ENCODE measurements around the gene ERP44. TPM values are rescaled to one million over a fixed set of nuclear protein-coding genes. Genes with fewer than 3 reads are reported as not detected.

The ERP44 gene
- total RNA-seq, 1 donor from 2014 or later: 19.5 TPM

DNA sequence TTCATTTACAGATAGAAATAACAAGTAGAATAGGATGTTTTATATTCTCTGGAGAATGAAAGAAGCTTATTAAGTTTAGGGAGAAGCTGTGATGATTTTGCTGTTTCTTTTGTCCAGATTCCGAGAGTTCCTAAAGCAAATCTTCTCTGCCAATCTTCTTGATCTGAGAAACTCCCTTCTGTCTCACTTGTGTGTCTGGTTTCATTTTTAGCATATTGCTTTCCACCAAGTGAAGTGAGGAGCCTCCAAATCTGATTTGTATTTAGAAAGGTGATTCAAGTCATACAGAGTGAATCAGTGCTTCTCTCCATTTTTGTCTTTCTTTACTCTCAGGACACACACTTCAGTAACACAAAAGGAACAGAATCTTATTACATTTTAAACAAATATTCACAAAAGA is 144.0 kb downstream of the ERP44 start:
- intact Hi-C loops (cut with micrococcal nuclease): no loop called here

DNA sequence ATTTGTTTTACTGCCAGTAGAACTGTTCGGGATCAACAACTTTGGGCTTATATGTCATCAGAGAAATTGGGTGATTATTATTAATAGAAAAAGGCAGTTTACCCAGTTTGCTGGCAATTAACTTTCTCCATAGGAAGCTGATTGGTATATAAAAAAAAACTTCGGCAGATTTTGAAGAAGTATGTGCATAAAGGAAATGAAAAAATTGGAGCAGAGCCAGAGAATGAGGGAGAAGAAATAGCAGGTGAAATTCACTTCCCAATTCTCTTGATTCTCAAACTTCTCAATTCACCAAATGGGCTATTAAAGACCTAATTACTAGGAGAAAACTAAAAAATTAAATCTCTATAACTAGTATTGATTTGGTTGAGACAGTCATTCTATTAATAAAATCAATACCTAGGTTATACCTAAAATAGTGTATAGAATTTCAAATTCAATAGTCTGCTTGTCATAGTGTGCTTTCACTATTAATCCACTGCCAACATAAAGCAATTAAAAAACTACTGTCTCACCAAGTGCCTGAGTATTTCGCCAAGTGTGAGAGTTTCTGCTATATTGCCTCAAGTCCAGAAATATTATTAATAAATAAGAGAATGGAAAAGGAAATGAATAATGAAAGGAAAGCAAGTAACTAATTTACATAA is 144.8 kb downstream of the ERP44 start:
- intact Hi-C loops (cut with micrococcal nuclease): no loop called here

DNA sequence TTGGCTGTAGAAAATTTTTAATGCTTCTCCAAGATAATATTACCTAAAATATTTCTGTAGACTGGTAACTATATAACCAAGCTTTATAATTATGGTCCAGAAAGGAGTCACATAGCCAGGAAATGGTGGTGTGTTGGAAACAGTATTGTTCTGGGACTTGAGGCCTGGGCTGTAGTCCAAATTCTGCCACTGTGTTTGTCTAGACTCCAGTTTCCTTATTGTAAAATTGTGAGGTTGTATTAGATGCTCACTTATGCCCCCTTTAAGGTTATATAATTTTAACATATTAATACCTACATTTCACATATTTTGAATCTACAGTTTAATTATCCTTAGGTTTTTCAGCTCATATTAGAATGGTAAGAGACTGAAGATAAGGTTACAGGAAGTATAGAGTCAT is 149.9 kb downstream of the ERP44 start:
- intact Hi-C loops (cut with micrococcal nuclease): no loop called here

DNA sequence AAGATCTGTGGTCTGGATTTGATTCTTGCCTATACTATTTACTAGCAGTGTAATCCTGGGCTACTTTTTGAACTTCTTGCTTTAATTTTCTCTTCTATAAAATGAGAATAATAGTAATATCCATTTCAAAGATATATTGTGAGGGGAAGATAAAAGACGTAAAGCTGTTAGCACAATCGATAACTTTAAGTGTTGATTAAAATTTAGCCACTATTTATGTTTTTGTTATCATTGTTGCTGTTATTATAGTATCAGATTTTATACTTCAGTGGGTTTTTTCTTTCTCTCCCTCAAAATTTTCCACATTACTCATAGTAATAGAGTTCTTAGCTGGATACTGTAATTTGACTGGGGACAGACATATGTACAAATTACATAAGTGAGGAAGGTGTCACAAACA is 150.3 kb downstream of the ERP44 start:
- intact Hi-C loops (cut with micrococcal nuclease): no loop called here

DNA sequence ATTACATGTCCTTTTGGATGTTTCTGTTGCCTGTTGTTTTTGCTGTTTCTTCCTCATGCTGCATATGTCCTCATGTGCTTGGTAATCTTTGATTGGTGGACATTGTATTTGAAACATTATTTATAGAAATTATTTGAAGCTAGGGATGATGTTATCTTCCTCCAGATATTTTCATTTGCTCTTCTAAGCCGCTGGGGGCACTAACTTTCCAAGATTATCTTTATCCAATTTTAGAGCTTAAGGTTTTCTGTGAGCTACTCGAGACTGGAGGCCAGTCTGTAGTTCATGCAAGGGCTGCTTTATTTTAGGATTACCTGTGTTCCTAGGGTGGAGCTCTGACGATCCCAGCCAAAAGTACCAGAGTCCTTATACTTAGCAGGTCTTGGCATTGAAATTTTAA is 151.4 kb downstream of the ERP44 start:
- intact Hi-C loops (cut with micrococcal nuclease): no loop called here

DNA sequence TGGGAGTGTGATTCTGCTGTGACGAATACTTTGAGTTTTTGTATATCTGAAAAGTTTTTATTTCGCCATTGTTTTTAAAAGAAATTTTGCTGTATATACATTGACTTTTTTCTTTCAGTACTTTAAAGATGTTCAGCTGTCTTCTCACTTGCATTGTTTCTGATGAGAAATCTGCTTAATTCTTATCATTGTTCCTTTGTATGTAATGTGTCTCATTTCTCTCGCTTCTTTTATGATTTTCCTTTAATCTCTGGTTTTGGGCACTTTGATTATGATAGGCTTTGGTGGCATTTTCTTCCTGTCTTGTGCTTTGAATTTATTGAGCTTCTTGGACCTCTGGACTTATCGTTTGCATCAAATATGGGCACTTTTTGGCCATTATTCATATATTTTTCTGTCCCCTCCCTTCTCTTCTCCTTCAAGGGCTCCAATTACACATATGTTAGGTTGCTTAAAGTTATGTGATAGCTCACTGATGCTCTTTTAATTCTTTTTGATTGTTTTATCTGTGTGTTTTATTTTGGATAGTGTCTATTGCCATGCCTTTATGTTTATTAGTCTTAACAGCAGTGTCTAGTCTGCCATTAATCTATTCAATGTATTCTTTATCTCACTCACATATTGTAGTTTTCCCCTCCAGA is 161.7 kb downstream of the ERP44 start:
- intact Hi-C loops (cut with micrococcal nuclease): no loop called here

DNA sequence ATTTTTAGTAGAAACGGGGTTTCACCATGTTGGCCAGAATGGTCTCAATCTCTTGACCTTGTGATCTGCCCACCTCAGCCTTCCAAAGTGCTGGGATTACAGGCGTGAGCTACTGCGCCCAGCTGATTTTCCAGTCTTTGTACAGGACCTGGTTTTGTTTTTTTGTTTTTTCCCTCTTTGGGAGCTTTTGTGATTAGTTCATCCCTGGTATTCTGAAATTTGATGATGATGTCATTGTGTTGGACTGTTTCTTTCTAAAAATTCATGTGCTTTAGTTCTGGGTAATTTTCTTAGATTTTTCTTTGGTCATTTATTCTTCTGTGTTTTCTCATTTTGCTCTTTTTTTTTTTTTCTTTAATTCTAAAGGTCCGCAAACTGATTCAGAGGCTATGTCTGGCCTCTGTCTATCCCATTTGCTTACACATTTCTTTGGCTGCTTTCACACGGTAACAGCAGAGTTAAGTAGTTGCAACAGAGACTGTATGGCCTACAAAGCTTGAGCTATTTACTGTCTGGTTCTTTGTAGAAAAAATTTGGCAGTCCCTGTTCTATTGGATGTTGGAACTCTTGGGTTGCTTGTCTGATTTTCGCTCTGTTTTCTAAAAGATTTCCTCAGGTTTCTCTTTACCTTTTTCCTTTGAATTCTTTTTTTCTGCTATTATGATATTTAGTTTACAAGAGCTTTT is 167.5 kb downstream of the ERP44 start:
- intact Hi-C loops (cut with micrococcal nuclease): no loop called here

DNA sequence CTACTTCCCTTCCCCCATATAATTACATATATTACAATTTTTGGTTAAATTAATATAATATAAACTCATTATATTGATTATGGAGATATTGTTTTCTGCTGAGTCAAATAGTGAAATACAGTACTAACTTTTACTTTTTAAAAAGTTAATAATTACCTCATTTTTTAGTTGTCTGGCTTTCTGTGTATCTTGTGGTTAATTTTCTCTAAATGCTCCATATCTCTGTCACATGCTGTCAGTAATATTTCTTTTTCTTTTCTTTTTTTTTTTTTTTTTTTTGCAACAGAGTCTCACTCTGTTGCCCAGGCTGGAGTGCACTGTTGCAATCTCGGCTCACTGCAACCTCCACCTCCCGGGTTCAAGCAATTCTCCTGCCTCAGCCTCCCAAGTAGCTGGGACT is 169.1 kb downstream of the ERP44 start:
- intact Hi-C loops (cut with micrococcal nuclease): no loop called here

Other genes with a start within 250 kb of the ERP44 start
- 35.6 and 36.9 TPM in 2 replicates for gene STX17, start 192.3 kb downstream of the ERP44 start, total RNA-seq
- 16.1 and 16.7 TPM in 2 replicates for gene INVS, start 243 bp upstream of the ERP44 start, total RNA-seq